K562 (cell line): ENCODE results near the gene CEP95.

ENCODE experiments used
- ESRRA ChIP-seq: fragments of 450-650 bp; IDR thresholded peaks from 2 replicates; pipeline ENCODE4 v1.6.1; 2014; ENCODE audit warnings: low read depth, mild to moderate bottlenecking, moderate library complexity, borderline replicate concordance
- ILK ChIP-seq: fragments of 450-650 bp; IDR thresholded peaks from 2 replicates; pipeline ENCODE4 v1.6.1; 2016; ENCODE audit warnings: missing genetic modification characterization, low read depth, mild to moderate bottlenecking, missing compliant biosample characterization, moderate library complexity, borderline replicate concordance
- TCF7 ChIP-seq: sonication (generic); IDR thresholded peaks from 2 replicates; pipeline ENCODE4 v1.6.1; 2016; ENCODE audit warnings: antibody characterized with exemption, borderline replicate concordance
- TF ChIP-seq, protein P1 (sequence below): fragments of 250-450 bp; sonication (Bioruptor Pico); IDR thresholded peaks from 2 replicates; pipeline ENCODE4 v1.8.0; 2021; ENCODE audit warnings: moderate library complexity, mild to moderate bottlenecking, inconsistent platforms
- TF ChIP-seq, protein P2 (sequence below), 2 experiments: fragments of 450-650 bp in 1 of 2; IDR thresholded peaks; 2 replicates each; pipeline ENCODE4 v1.6.1; 2011 to 2017; ENCODE audit warnings: low read depth in 2 of 2, antibody characterized with exemption in 1 of 2, borderline replicate concordance in 1 of 2, low read length in 1 of 2, mild to moderate bottlenecking in 1 of 2, mixed read lengths in 1 of 2; ENCODE audit not compliant: control insufficient read depth in 1 of 2

DNA sequence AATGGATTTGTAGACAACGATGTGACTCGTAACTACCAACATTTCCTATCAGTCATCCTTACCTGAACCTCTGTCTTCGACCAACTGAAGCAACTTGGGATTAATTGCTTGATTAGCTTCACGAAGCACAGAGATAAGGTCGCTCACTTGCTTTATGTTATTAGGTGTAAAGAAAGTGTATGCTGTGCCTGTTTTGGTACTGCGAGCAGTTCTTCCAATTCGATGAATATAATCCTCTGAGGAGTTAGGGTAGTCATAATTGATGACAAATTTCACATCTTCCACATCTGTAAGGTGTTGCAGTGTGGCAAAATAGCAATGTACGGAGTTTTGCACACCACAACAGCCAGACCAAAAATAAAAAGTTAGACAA is 6.3 kb upstream of the CEP95 start:
- TF ChIP-seq, protein P1, sequence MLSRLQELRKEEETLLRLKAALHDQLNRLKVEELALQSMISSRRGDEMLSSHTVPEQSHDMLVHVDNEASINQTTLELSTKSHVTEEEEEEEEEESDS (CRISPR knock-in tag) = no peak
- TF ChIP-seq ILK (tag) = no peak
- TF ChIP-seq, protein P2, sequence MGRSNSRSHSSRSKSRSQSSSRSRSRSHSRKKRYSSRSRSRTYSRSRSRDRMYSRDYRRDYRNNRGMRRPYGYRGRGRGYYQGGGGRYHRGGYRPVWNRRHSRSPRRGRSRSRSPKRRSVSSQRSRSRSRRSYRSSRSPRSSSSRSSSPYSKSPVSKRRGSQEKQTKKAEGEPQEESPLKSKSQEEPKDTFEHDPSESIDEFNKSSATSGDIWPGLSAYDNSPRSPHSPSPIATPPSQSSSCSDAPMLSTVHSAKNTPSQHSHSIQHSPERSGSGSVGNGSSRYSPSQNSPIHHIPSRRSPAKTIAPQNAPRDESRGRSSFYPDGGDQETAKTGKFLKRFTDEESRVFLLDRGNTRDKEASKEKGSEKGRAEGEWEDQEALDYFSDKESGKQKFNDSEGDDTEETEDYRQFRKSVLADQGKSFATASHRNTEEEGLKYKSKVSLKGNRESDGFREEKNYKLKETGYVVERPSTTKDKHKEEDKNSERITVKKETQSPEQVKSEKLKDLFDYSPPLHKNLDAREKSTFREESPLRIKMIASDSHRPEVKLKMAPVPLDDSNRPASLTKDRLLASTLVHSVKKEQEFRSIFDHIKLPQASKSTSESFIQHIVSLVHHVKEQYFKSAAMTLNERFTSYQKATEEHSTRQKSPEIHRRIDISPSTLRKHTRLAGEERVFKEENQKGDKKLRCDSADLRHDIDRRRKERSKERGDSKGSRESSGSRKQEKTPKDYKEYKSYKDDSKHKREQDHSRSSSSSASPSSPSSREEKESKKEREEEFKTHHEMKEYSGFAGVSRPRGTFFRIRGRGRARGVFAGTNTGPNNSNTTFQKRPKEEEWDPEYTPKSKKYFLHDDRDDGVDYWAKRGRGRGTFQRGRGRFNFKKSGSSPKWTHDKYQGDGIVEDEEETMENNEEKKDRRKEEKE (IDR thresholded peaks at IDR 0.05; ENCODE audit: borderline replicate concordance in 1 of 2, control insufficient read depth in 1 of 2, low read depth in 2 of 2, low read length in 1 of 2) = no peak
- no peak for TF ChIP-seq TCF7
- no peak for TF ChIP-seq ESRRA
